ENCODE data around the gene FAM234A.
"Not testable (repeated sequence)": the region's sequence is repeated elsewhere in the genome, so short reads cannot be mapped to it uniquely, and the experiment has no call there.

Gene FAM234A

DNA sequence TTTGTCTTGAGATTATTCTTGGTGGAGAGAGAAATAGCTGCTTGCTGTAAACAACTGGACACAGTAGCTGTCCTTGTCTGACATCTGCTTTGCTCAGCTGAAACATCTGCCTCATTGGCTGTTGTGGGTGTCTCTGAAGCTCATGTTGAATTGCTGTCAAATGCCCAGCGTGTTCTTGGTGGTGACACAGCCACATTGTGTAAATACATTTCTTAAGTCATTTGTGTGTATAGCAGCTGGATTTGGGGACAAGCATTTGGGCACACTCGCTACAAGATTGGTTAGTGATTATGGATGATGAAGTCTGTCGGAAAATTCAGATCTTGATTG, 5.3 kb downstream of the FAM234A start:
- no peak for DNase-seq

DNA sequence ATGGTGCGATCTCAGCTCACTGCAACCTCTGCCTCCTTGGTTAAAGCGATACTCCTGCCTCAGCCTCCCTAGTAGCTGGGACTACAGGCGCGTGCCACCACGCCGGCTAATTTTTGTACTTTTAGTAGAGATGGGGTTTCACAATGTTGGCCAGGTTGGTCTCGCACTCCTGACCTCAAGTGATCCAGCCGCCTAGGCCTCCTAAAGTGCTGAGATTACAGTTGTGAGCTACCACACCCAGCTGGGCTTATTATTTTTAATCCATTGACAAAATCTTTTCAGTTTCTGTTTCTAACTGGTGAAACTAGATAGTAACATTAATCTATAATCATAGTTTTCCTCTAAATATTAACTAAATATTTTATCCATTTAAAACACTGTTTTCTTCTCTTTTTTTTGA, 5.9 kb downstream of the FAM234A start:
- no peak for DNase-seq

GRCh38 chr16:242281-242680, 7.7 kb downstream of the FAM234A start:
- DNase-seq: no peak

DNA sequence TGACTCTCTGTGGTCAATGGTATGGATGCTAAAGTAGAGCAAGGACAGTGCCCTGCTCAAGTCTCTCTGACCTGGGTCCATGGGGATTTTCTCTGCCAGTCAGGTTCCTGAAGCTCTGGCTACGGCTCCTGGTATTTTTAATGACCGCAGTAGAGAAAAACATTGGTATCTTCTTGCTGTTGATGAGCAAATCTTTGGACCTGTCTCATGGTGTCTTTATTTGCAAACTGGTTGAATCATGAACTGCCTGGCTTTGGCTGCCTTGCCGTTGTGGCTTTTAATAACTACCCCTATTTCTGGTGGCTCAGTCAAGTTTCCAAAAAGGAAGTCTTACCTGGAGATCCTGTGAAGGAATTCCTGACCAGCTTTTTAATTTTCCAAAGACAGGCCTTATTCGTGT, 8.7 kb downstream of the FAM234A start:
- no peak for DNase-seq

DNA sequence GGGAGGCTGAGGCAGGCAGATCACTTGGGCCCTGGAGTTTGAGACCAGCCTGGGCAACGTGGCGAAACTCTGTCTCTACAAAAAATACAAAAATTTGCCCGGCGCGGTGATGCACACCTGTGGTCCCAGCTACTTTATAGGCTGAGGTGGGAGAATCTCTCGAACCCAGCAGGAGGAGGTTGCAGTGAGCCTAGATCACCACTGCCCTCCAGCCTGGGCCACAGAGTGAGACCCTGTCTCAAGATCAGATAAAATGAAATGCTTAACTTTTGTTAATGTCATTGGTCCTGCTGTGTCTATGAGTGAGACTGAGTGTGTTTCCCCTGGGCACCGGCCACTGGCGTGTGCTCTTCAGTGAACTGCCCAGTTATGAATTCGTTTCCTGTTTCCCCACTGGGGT, 10.5 kb downstream of the FAM234A start:
- DNase-seq: no peak

- no peak for DNase-seq
These were observed 12.4 kb downstream of the FAM234A start for GRCh38 chr16:247027-247426.

DNA sequence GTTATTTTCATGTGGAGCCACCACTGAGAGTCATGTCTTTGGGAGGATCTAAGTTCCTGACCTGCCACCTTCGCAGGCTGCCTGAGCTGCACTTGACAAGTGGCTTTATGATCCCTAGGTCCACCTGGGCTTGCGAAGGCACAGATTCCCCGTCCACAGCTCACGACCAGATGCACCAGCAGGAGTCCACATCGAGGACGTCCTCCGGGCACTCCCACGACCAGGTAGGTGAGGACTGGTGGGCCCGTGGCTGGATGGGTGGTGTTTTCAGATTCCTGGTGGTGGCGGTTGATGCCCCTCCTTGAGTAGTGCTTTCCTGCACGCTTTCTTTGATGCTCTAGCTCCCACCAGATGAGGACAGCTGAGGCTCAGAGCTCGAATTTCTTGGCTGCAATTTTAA, 14.8 kb downstream of the FAM234A start:
- no peak for DNase-seq

- no peak for DNase-seq
These were observed 18.0 kb downstream of the FAM234A start for GRCh38 chr16:252366-253337.

DNA sequence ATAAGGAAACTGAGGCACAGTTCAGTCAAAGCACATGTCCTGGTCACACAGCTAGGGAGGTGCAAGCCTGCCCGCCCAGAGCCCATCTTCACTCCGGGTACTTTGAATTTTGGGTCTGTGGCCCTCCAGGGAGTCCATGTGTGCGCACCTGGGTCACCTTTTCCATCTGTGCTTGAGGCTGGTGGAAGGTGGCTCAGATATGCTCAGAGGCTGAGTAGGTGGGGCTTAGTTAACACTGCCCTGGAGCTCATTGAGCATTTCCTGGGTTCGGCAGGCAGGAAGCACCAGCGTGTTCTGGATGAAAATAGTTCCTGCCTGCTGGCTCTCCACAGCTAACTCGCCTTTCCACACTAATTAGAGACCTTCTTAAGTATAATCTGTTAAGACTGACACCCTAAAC, 19.2 kb downstream of the FAM234A start:
- no peak for DNase-seq

DNA sequence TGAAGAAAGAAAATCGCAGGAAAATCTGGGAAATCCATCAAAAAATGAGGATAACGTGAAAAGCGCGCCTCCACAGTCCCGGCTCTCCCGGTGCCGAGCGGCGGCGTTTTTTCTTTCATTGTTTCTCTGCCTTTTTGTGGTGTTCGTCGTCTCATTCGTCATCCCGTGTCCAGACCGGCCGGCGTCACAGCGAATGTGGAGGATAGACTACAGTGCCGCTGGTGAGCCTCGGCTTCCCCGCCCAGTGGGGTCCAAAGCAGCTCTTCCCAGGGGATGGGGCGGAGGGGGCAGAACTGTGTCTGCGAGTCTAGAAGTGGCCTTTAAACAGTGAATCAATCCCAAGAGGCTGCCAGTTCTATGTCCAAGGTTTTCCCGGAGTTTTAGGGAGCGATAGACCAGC, 19.8 kb downstream of the FAM234A start:
- DNase-seq: no peak

GRCh38 chr16:255183-255582, 20.6 kb downstream of the FAM234A start:
- no peak for DNase-seq

- DNase-seq: not testable (repeated sequence)
These were observed 23.5 kb downstream of the FAM234A start for GRCh38 chr16:258091-258490.

- no peak for DNase-seq
These were observed 24.6 kb downstream of the FAM234A start for GRCh38 chr16:259226-259625.

DNA sequence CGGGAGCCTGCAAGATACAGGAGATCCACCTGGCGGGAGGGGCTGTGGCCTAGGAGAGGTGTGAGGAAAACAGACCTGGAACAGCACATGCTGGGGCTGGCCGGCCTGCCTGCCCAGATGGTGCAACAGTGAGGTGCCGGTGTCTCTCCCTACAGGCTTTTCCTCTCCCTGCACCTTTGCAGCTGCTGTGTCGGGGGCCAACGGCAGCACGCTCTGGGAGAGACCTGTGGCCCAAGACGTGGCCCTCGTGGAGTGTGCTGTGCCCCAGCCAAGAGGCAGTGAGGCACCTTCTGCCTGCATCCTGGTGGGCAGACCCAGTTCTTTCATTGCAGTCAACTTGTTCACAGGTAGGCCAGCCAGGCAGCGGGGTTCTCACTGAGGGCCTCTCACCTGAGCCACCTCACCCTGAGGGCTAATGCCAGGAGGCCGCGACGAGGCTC, 25.2 kb downstream of the FAM234A start:
- no peak for DNase-seq

DNA sequence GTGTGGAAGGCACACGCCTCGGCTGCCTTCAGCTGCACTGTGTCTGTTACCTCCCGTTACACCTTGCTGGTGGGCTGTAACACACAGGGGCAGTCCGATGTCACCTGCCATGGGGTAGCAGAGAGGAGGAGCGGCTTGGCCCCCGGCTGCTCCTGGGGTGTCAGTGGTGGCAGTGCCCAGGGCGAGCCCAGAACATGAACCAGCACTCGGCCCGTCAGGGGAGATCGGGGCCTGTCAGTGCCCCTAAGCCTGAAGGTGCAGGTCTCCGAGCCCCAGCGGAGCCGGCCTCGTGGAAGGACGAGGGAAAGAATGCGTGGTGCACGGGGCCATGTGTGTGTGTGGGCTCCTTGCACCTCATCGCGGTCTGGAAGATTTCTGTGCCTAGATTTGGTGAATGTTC, 25.7 kb downstream of the FAM234A start:
- no peak for DNase-seq

DNA sequence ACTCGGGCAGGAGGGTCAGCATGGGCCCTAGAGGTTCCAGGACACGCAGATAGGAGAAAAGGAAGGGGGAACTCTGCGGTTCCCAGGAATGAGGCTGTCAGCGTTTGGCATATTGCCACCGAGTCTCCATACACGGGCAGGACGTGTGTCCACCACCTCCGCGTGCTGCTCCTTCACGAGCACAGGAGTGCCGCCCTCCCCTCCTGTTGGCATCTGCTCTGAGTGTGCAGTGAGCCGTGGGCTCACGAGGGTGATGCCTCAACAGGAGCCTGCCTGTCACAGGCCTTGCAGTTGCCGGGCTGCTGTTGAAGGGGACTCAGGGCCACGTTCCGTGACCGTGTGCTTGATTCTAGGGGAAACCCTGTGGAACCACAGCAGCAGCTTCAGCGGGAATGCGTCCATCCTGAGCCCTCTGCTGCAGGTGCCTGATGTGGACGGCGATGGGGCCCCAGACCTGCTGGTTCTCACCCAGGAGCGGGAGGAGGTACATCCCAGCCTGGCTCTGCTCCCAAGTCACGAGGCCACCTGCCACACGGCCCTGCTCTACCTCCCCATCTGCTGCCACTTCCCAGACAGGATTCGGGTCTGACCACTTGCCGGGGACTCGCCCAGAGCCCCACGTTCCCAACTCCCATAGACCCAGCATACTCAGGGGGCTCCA, 26.5 kb downstream of the FAM234A start:
- DNase-seq: no peak

DNA sequence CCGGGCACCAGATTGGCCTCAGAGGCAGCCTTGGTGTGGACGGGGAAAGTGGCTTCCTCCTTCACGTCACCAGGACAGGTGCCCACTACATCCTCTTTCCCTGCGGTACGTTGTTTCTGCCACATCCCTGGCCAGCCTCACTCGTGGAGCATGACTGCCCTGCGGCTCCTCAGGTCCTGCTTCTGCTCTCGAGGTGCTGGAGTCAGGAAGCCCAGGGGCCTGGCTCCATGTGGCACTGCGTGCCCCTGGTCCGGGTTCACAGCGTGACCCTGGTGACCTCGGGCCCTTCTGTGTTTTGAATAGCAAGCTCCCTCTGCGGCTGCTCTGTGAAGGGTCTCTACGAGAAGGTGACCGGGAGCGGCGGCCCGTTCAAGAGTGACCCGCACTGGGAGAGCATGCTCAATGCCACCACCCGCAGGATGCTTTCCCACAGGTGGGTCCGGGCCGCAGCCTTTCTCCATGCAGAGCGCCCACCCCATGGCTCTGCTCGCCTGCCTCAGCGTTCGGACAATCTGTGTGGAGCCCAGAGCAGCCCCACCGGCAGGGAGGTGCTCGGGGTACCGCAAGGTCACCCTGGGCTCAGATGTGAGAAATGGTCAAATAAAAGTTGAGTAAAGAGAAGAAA, 27.6 kb downstream of the FAM234A start:
- DNase-seq: no peak

- DNase-seq: no peak
These were observed 28.7 kb downstream of the FAM234A start for GRCh38 chr16:263182-263774.

- no peak for DNase-seq
These were observed 29.3 kb downstream of the FAM234A start for GRCh38 chr16:263944-264343.

- DNase-seq: no peak
These were observed 29.9 kb downstream of the FAM234A start for GRCh38 chr16:264440-264951.

- DNase-seq: no peak
These were observed 30.4 kb downstream of the FAM234A start for GRCh38 chr16:265002-265529.

DNA sequence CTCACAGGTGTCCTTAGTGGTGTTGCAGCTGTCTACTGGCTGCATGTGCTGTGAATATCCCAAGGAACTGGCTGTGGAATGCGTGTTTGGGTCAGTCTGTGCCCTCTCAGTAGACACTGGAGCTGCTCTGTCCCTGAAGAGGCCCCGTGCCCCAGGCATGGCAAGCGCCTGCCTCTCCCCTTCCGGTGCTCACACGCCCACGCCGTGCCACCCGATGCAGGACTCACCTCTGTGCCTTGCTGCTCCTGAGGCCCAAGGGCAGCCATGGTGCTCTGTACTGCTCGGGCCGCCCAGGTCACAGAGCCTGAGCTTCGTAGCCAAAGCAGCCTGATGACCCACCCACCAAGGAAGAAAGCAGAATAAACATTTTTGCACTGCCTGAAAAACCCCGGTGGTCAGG, 31.1 kb downstream of the FAM234A start:
- no peak for DNase-seq
